G401.6 (cell line): ENCODE data around the gene ELOVL7.
"Not testable (repeated sequence)": the region's sequence is repeated elsewhere in the genome, so short reads cannot be mapped to it uniquely, and the experiment has no call there.

ENCODE experiments used
- FAIRE-seq: peaks from 2 replicates; lab custom pipeline; 2012; peaks lifted over from hg19 to GRCh38; lab: Jason Lieb, UNC

The ELOVL7 gene

GRCh38 chr5:60843936-60844905 is at the start of gene ELOVL7:
Gene ELOVL7 (minus strand): TSS chr5:60844269. CDS start chr5:60787397, 56,872 bp downstream.
- FAIRE-seq, result peak; percentile 6

DNA sequence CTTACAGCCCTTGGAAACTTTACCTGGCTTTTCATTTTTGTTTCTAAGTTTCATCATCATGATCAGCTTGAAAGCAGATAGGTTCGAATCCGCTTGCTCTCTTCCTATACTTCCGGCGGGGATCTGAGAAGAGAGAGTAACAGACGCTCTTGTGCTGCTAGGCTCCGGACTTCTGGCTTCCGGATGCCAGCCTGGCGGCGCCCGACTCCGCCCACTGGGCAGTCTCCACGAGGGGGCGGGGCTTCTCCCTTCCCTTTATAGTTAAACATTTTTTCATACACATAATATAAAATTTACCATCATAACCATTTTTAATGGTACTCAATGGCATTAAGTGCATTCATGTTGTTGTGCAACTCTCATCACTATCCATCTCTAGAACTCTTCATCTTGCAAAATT is 49.5 kb upstream of the ELOVL7 start:
- FAIRE-seq, result no peak

DNA sequence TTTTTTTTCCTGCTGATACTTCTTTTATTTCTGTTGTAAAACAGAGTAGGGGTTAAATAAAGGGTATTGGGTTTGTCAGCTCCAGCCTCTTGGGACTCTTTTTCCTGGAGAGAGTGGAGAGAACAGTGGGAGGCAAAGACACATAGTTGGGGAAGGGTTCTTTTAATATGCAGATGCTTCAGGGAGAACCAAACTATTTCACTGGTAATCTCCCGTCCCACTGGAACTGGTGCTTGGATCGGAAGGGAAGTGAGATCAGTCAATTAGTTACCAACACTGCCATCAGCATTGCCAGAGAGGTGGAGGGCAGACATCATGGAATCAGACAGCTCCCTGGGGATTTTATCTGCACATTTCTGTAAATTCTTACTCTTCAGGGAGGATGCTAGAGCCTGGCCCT is 47.6 kb upstream of the ELOVL7 start:
- FAIRE-seq, result no peak

GRCh38 chr5:60888359-60889061 is 44.4 kb upstream of the ELOVL7 start:
- FAIRE-seq, result no peak

- FAIRE-seq, result no peak
These were observed 43.7 kb upstream of the ELOVL7 start for GRCh38 chr5:60887746-60888145.

DNA sequence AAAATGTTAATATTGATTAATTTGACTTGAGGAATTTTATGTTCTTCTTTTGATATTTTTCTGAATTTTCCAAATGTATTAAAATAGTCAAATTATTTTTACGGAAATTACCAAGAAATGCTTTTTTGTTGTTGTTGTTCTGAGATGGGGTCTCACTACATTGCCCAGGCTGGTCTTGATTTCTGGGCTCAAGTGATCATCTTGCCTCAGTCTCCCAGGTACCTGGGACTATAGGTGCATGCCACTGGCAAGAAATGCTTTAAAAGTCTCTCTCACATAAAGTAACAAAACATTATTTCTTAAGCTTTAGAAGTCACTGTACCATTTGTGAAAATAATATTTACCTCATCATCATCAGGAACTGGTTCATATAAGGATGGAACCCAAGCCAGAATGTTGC is 43.0 kb upstream of the ELOVL7 start:
- no peak for FAIRE-seq

- no peak for FAIRE-seq
These were observed 42.1 kb upstream of the ELOVL7 start for GRCh38 chr5:60886158-60886557.

DNA sequence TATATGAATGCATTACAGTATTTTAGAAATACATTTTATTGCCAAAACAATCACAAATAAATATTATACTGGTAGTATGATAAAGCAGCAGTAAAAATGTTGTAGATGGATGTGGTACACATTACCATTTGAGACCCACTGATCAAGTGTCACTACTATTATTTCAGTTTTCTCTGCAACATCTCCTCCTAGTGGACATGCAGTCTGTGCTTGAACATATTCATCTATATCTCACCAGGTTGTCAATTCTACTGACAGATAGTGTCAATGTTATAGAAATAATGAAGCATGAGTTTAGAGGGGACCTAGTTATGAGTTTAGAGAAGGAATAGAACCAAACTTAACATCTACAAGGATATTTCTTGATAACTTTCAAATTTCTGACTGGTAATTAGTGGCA is 39.2 kb upstream of the ELOVL7 start:
- FAIRE-seq, result peak; percentile 87

GRCh38 chr5:60872892-60873291 is 28.8 kb upstream of the ELOVL7 start:
- no peak for FAIRE-seq

- no peak for FAIRE-seq
These were observed 26.8 kb upstream of the ELOVL7 start for GRCh38 chr5:60870857-60871256.

GRCh38 chr5:60860572-60860971 is 16.5 kb upstream of the ELOVL7 start:
- FAIRE-seq, result not testable (repeated sequence)

- FAIRE-seq, result no peak
These were observed 12.0 kb upstream of the ELOVL7 start for GRCh38 chr5:60856066-60856465.

GRCh38 chr5:60852940-60853339 is 8.9 kb upstream of the ELOVL7 start:
- FAIRE-seq, result no peak

GRCh38 chr5:60852317-60852716 is 8.2 kb upstream of the ELOVL7 start:
- no peak for FAIRE-seq

DNA sequence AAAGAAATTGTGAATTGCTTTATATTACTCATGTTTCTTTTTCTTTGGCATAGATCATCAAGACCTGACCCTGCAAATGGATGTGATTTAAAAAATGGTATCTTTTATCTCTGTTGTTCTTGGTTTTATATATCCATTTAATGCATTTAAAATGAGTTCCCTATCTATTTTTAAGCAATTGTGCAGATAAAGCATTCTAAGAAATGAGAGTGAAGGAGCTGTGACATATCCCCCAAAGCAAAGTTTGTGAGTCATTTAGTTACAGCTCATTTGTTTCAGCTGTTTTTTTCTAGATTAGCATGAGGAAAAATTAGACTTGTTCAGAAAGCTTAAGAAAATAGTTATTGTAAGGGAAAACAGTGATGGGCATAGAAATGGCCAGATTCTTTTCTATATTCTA is 7.6 kb upstream of the ELOVL7 start:
- no peak for FAIRE-seq

DNA sequence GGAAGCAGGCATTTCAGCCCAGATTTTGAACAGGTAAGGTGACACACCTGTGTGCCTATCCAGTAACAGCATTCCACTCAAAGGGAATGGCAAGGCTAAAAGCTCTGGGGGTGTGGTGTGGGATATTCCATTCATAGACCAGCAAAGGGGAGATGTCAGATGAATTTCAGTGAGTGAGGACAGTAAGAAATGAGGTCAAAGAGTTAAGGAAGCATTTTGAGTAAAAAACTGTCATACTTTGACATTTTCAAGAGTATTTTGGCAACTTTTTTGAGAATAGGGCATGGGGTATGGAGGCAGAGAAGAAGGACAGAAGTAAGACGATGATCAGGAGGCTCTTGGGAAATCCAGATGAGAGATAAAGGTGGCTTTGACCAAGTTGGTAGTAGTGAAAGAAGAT is 2.2 kb upstream of the ELOVL7 start:
- no peak for FAIRE-seq

- no peak for FAIRE-seq
These were observed 608 bp downstream of the ELOVL7 start for GRCh38 chr5:60843386-60843935.

GRCh38 chr5:60842871-60843385 is 1.1 kb downstream of the ELOVL7 start:
- no peak for FAIRE-seq

DNA sequence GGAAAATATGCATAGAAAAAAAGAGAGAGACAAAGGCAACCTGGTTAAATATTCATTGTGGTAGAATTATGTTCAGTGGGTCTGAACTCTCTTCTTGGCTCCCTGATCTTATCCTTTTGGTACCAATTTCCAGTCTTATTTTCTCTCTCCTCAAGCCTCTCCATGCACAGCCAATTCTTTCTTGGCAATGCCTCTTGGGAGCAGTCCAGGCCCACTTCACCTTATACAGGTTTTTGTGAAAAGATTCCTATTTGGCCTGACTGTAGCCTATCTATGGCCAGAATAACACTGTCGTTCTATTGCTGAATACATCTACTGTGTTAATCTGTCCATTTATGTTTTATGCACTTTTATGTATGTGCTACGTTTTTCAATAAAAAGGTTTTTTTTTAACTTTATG is 2.7 kb downstream of the ELOVL7 start:
- no peak for FAIRE-seq

DNA sequence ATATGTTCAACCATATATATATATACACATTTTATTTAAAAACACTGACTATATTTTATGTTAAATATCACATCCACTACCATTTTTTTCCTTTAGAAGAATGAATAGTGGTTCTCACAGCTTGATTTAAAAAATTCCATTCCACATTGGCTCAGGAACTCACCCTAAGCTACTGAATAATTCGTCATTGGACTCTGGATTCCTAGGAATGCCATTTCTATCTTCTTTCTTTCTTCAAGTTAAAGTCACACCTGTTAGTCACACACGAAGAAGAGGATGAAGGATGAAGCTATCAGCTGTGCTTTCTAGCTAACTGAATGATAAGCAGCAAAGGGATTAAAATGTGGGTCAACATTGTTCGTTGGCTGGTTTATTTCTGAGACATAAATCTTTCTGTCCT is 7.9 kb downstream of the ELOVL7 start:
- FAIRE-seq, result peak; percentile 17

- no peak for FAIRE-seq
These were observed 8.5 kb downstream of the ELOVL7 start for GRCh38 chr5:60835554-60835953.

DNA sequence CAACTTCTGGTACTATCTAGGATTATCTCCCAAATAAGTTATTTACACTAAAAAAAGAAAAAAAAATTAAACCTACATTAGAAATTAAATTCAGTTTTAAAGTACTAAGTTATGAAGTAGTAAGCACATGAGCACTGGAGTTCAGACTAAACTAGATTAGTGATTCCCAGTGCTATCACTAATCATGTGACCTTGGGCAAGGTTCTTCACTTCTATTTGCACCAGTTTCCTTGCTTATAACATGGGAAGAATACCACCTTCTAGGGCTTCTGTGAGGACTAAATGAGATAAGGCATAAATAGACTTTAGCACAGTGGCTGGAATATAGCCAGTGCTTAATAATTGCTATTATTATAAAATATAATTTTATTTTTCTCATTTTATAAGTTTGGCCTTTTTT is 10.5 kb downstream of the ELOVL7 start:
- FAIRE-seq, result no peak

- FAIRE-seq, result peak; percentile 77
These were observed 13.4 kb downstream of the ELOVL7 start for GRCh38 chr5:60830581-60831127.
